Raji (cell line): ENCODE data around the gene DNAH6.

Experiments
- POLR2A ChIP-seq: IDR thresholded peaks from 2 replicates; pipeline ENCODE4 v1.6.1; 2011; ENCODE audit warnings: low read depth, low read length, control low read depth; ENCODE audit not compliant: insufficient read depth

The DNAH6 gene

GRCh38 chr2:84865181-84865783 is 349.0 kb downstream of the DNAH6 start:
- no peak for TF ChIP-seq POLR2A

- no peak for TF ChIP-seq POLR2A
Measured at GRCh38 chr2:84866122-84866521, 349.8 kb downstream of the DNAH6 start.
